CD14-positive monocyte (primary cell): ENCODE measurements around the gene DHPS. TPM values are rescaled to one million over a fixed set of nuclear protein-coding genes. Genes with fewer than 3 reads are reported as not detected.
A peak's percentile ranks its signal among the peaks of the same experiment; 100 is the strongest.

ENCODE experiments used
- DNase-seq, 3 donors: peaks; one replicate each; pipeline ENCODE4 v3.0.0-alpha.2; 2011 to 2022
- H2AFZ ChIP-seq: 2 replicates; pipeline ENCODE4 v1.6.0; 2012; ENCODE audit warnings: mild to moderate bottlenecking, low read depth, low read length, inconsistent platforms; ENCODE audit not compliant: insufficient read depth, poor library complexity, severe bottlenecking
- H3K27ac ChIP-seq, 2 donors: 1 replicate in 1 of 2; 2 replicates in 1 of 2; pipeline ENCODE4 v1.5.1; 2012 to 2013; ENCODE audit warnings: low read length in 2 of 2, control low read depth in 1 of 2, inconsistent platforms in 1 of 2, low read depth in 1 of 2, mild to moderate bottlenecking in 1 of 2
- H3K27me3 ChIP-seq, 2 donors: one replicate each; pipeline versions ENCODE4 v1.6.0 to v1.6.1; 2011 to 2013; ENCODE audit warnings: low read length in 2 of 2; ENCODE audit not compliant: control insufficient read depth in 2 of 2, insufficient read depth in 2 of 2
- H3K36me3 ChIP-seq, 2 donors: replicated peaks in 1 of 2; 1 replicate in 1 of 2; 2 replicates in 1 of 2; pipeline versions ENCODE4 v1.5.1 to v1.6.1; 2012 to 2013; ENCODE audit warnings: low read length in 2 of 2, control low read depth in 1 of 2, inconsistent platforms in 1 of 2, mild to moderate bottlenecking in 1 of 2; ENCODE audit not compliant: insufficient read depth in 2 of 2, control insufficient read depth in 1 of 2
- H3K4me1 ChIP-seq, 2 donors: 1 replicate in 1 of 2; 2 replicates in 1 of 2; pipeline versions ENCODE4 v1.5.1 to v1.6.1; 2012 to 2013; ENCODE audit warnings: low read length in 2 of 2, control low read depth in 1 of 2, inconsistent platforms in 1 of 2, mild to moderate bottlenecking in 1 of 2, moderate library complexity in 1 of 2; ENCODE audit not compliant: insufficient read depth in 2 of 2, control insufficient read depth in 1 of 2
- H3K4me2 ChIP-seq: replicated peaks from 2 replicates; pipeline ENCODE3; 2012; ENCODE audit warnings: low read length, moderate library complexity, mild to moderate bottlenecking; ENCODE audit not compliant: poor library complexity, severe bottlenecking; ENCODE audit errors: extremely low read depth
- H3K4me3 ChIP-seq, 3 experiments: fragments of 200-600 bp in 1 of 3; sonication (generic) in 1 of 3; replicated peaks in 1 of 3; 1 replicate in 2 of 3; 2 replicates in 1 of 3; pipeline ENCODE4 v1.5.1; 2011 to 2013; ENCODE audit warnings: low read length in 3 of 3, mild to moderate bottlenecking in 3 of 3, control low read depth in 2 of 3, low read depth in 2 of 3, inconsistent platforms in 1 of 3, moderate library complexity in 1 of 3
- H3K79me2 ChIP-seq: 2 replicates; pipeline ENCODE4 v1.6.0; 2012; ENCODE audit warnings: mild to moderate bottlenecking, control low read depth, inconsistent platforms, low read length, moderate library complexity; ENCODE audit not compliant: insufficient read depth
- H3K9ac ChIP-seq: 2 replicates; pipeline ENCODE4 v1.6.0; 2017; ENCODE audit warnings: low read length, mild to moderate bottlenecking; ENCODE audit not compliant: insufficient read depth, poor library complexity, severe bottlenecking
- H3K9me3 ChIP-seq, 2 donors: replicated peaks in 1 of 2; 1 replicate in 1 of 2; 2 replicates in 1 of 2; pipeline versions ENCODE4 v1.5.1 to v1.6.1; 2012 to 2013; ENCODE audit warnings: low read length in 2 of 2, control low read depth in 1 of 2; ENCODE audit not compliant: control insufficient read depth in 1 of 2, insufficient read depth in 1 of 2
- H4K20me1 ChIP-seq: 2 replicates; pipeline ENCODE4 v1.6.0; 2012; ENCODE audit warnings: mild to moderate bottlenecking, low read length, control low read depth, moderate library complexity; ENCODE audit not compliant: insufficient read depth
- H3K27ac Mint-ChIP-seq, 7 donors: one replicate each; pipeline ENCODE4 v1.8.0; 2020; ENCODE audit warnings: mild to moderate bottlenecking in 7 of 7, mixed read lengths in 7 of 7, moderate library complexity in 6 of 7, inconsistent platforms in 2 of 7
- H3K27me3 Mint-ChIP-seq, 3 donors: one replicate each; pipeline ENCODE4 v1.8.0; 2021 to 2022; ENCODE audit warnings: low read depth in 3 of 3, mild to moderate bottlenecking in 3 of 3, mixed read lengths in 3 of 3, moderate library complexity in 3 of 3, inconsistent platforms in 1 of 3
- H3K36me3 Mint-ChIP-seq, 2 donors: one replicate each; pipeline ENCODE4 v1.8.0; 2020; ENCODE audit warnings: mixed read lengths in 2 of 2, inconsistent platforms in 1 of 2, mild to moderate bottlenecking in 1 of 2
- H3K4me1 Mint-ChIP-seq: one replicate; pipeline ENCODE4 v1.8.0; 2020; ENCODE audit warnings: mild to moderate bottlenecking, mixed read lengths
- H3K4me3 Mint-ChIP-seq, 2 donors: one replicate each; pipeline ENCODE4 v1.8.0; 2020; ENCODE audit warnings: mild to moderate bottlenecking in 2 of 2, mixed read lengths in 2 of 2, moderate library complexity in 1 of 2
- H3K9me3 Mint-ChIP-seq, 7 donors: one replicate each; pipeline ENCODE4 v1.8.0; 2020 to 2022; ENCODE audit warnings: mixed read lengths in 7 of 7, mild to moderate bottlenecking in 6 of 7, moderate library complexity in 6 of 7, inconsistent platforms in 2 of 7
- CTCF ChIP-seq: fragments of 200-600 bp; IDR thresholded peaks from one replicate; pipeline ENCODE4 v1.8.0; 2022; ENCODE audit warnings: antibody characterized with exemption, mild to moderate bottlenecking
- WGBS: methylation state at CpG from one replicate; pipeline ENCODE4 v1.1.5; 2013; ENCODE audit warnings: missing lambda C conversion rate; ENCODE audit not compliant: insufficient coverage; 5-methylcytosine and 5-hydroxymethylcytosine counted together
- intact Hi-C, 2 donors: fragments of 100-400 bp; cut with micrococcal nuclease; formaldehyde crosslinking; loops; one replicate each; pipeline versions ENCODE4 v1.15.0 to v1.15.1; 2023
- polyA plus RNA-seq, 3 donors: library from polyadenylated mRNA; depleted of rRNA in 1 of 3; unstranded in 2 of 3; stranded (reverse) in 1 of 3; fragments of 300-500 nt in 2 of 3; fragments of >200 nt in 1 of 3; fragmentation: Illumina TruSeq in 2 of 3; gene quantifications; 1 replicate in 2 of 3; 2 replicates in 1 of 3; pipeline ENCODE4 v1.2.3, GENCODE V29; 2012 to 2021

Gene DHPS
- polyA plus RNA-seq, 3 donors: 51.0 to 130 (median 53.4) TPM

DNA sequence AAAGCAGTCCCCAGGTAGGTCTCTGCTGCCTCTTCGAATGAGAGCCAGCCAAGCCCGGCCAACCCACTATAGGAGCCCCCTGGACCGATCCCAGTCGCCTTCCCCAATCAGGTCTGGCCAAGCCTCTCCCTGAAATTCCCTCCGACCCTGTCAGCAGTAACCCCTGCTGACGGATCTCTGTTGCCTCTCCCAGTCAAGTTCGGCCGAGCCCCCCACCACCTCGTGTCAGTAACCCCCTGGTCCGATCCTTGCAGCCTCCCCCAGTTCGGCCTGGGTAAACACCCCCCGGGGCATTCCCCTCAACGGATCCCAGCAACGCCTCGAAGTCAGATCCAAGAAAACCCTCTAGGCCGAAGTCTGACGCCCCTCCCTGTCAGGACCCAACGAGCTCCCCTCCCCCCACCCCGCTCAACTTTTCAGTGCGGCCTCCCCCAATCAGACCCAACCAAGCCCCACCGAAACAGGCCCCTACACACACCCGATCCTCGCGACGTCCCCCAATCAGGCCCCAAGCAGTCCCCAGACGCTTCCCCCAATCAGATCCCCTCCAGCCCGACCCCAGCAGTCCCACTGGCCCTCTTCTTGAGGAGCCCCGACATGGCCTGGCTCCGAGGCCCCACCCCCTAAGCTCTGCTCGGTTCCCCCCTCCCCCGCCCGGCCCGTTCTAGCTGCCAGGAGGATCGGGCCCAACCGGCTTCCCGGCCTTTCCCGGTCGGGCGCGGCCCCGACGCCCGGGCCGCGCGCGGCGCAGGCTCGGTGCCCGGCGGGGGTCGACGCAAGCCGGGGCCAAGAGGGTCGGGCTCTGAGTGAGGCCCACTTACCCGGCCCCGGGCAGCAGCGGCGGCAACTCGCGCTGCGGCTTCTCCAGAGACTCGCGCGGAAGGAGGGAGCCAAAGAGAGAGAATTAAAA is 40.2 kb upstream of the DHPS start:
- peaks cover 34 to 39% of the 10 kb centered on the region in 2 donors for H3K4me1 ChIP-seq
- peak overlapping the region; percentile 49 to 79 (median 62) for H3K4me3 ChIP-seq
- H3K27me3 ChIP-seq: no peaks in the 10 kb centered on the region
- Mint-ChIP-seq H3K4me3 (peak overlapping the region; percentile 86 to 96), H3K36me3 (peaks cover 14 to 29% of the 10 kb centered on the region in 2 donors), H3K9me3 (no peaks in the 10 kb centered on the region), H3K27ac (peak overlapping the region; percentile 80 to 94 (median 86)), H3K27me3 (peaks cover 0 to 3% (median 0%) of the 10 kb centered on the region in 3 donors), H3K4me1 (peaks cover 38% of the 10 kb centered on the region)
- peak overlapping the region; percentile 86 for H2AFZ ChIP-seq
- no peaks in the 10 kb centered on the region for H3K9me3 ChIP-seq
- peak overlapping the region; percentile 89 for H3K9ac ChIP-seq
- peak; percentile 33 to 51 (median 33) for DNase-seq
- intact Hi-C loops: loop anchor here in 1 of 2 donors (2.0 kb wide), 1 partner anchor 15 kb away; the partner anchor contains the start of gene GET3
- H3K79me2 ChIP-seq: peaks cover 50% of the 10 kb centered on the region
- 1% methylated on average over 46 of the region's 65 CpGs for WGBS
- peak overlapping the region; percentile 87 for H3K4me2 ChIP-seq
- peaks cover 8 to 14% of the 10 kb centered on the region in 2 donors for H3K36me3 ChIP-seq
- TF ChIP-seq CTCF: no peak
- H4K20me1 ChIP-seq: no peaks in the 10 kb centered on the region
- peak overlapping the region; percentile 26 to 74 for H3K27ac ChIP-seq

- Histone ChIP-seq H2AFZ (peak overlapping the region; percentile 86), H3K27ac (peak overlapping the region in 1 of 2 donors; percentile 74), H3K4me2 (peak overlapping the region; percentile 87), H4K20me1 (no peaks in the 10 kb centered on the region), H3K4me1 (peaks cover 34 to 39% of the 10 kb centered on the region in 2 donors), H3K9ac (peak overlapping the region; percentile 89), H3K27me3 (no peaks in the 10 kb centered on the region), H3K9me3 (no peaks in the 10 kb centered on the region), H3K4me3 (peak overlapping the region; percentile 49 to 79 (median 62)), H3K79me2 (peaks cover 55% of the 10 kb centered on the region), H3K36me3 (peaks cover 8 to 22% of the 10 kb centered on the region in 2 donors)
- Mint-ChIP-seq H3K4me3 (peak overlapping the region; percentile 86 to 96), H3K4me1 (peaks cover 38% of the 10 kb centered on the region), H3K27ac (peak overlapping the region in 6 of 7 donors; percentile 54 to 94 (median 82)), H3K36me3 (peaks cover 16 to 30% of the 10 kb centered on the region in 2 donors), H3K9me3 (no peaks in the 10 kb centered on the region), H3K27me3 (peaks cover 0 to 3% (median 0%) of the 10 kb centered on the region in 3 donors)
- DNase-seq: no peak
- 14% methylated on average over 59 of the region's 59 CpGs for WGBS
- TF ChIP-seq CTCF: no peak
- intact Hi-C loops: no loop called here
These were observed 39.4 kb upstream of the DHPS start for GRCh38 chr19:12720851-12721655.
